Liver (tissue), 9 donors: ENCODE data around the gene CARD8. TPM values are rescaled to one million over a fixed set of nuclear protein-coding genes. Genes with fewer than 3 reads are reported as not detected.

Experiments used
- DNase-seq: peaks from one replicate; pipeline ENCODE4 v3.0.0-alpha.2; 2017; ENCODE audit warnings: low spot score
- H3K27ac ChIP-seq, 2 donors: one replicate each; pipeline ENCODE4 v1.7.0; 2013; ENCODE audit warnings: inconsistent platforms in 2 of 2, low read length in 2 of 2, control low read depth in 1 of 2, low read depth in 1 of 2, mild to moderate bottlenecking in 1 of 2
- H3K27me3 ChIP-seq, 4 donors: one replicate each; pipeline versions ENCODE4 v1.6.1 to v1.7.0; 2013; ENCODE audit warnings: low read length in 3 of 4, inconsistent platforms in 1 of 4, mild to moderate bottlenecking in 1 of 4, moderate library complexity in 1 of 4; ENCODE audit not compliant: control insufficient read depth in 4 of 4, insufficient read depth in 4 of 4
- H3K36me3 ChIP-seq, 4 donors: one replicate each; pipeline versions ENCODE4 v1.6.1 to v1.7.0; 2013; ENCODE audit warnings: low read length in 3 of 4, mild to moderate bottlenecking in 3 of 4, low read depth in 1 of 4, moderate library complexity in 1 of 4; ENCODE audit not compliant: control insufficient read depth in 4 of 4, insufficient read depth in 3 of 4
- H3K4me1 ChIP-seq, 4 donors: one replicate each; pipeline versions ENCODE4 v1.6.1 to v1.7.0; 2013; ENCODE audit warnings: low read length in 3 of 4, mild to moderate bottlenecking in 3 of 4, moderate library complexity in 1 of 4; ENCODE audit not compliant: control insufficient read depth in 4 of 4, insufficient read depth in 4 of 4
- H3K4me3 ChIP-seq, 3 donors: one replicate each; pipeline versions ENCODE4 v1.6.1 to v1.7.0; 2013; ENCODE audit warnings: low read length in 3 of 3, control low read depth in 1 of 3, low read depth in 1 of 3, mild to moderate bottlenecking in 1 of 3
- H3K9ac ChIP-seq, 2 donors: one replicate each; pipeline ENCODE4 v1.7.0; 2013; ENCODE audit warnings: low read length in 2 of 2, mild to moderate bottlenecking in 2 of 2, moderate library complexity in 2 of 2, control low read depth in 1 of 2, low read depth in 1 of 2
- H3K9me3 ChIP-seq, 4 donors: one replicate each; pipeline versions ENCODE4 v1.6.1 to v1.7.0; 2013; ENCODE audit warnings: low read length in 3 of 4; ENCODE audit not compliant: control insufficient read depth in 4 of 4
- ATF3 ChIP-seq: IDR thresholded peaks from 2 replicates; pipeline ENCODE4 v1.6.1; 2016; ENCODE audit warnings: antibody characterized with exemption
- EGR1 ChIP-seq, 2 donors: IDR thresholded peaks; 2 replicates each; pipeline ENCODE4 v1.6.1; 2016 to 2018; ENCODE audit warnings: antibody characterized with exemption in 2 of 2, low read depth in 2 of 2
- FOXA2 ChIP-seq: IDR thresholded peaks from 2 replicates; pipeline ENCODE4 v1.6.1; 2016; ENCODE audit warnings: antibody characterized with exemption
- GABPA ChIP-seq, 2 donors: IDR thresholded peaks in 1 of 2; conservative IDR thresholded peaks in 1 of 2; 2 replicates each; pipeline ENCODE4 v1.6.1; 2016; ENCODE audit warnings: antibody characterized with exemption in 2 of 2, mild to moderate bottlenecking in 1 of 2, moderate library complexity in 1 of 2
- HNF4A ChIP-seq, 2 donors: conservative IDR thresholded peaks; 2 replicates each; pipeline ENCODE4 v1.6.1; 2016; ENCODE audit warnings: antibody characterized with exemption in 2 of 2, mild to moderate bottlenecking in 2 of 2
- HNF4G ChIP-seq: IDR thresholded peaks from 2 replicates; pipeline ENCODE4 v1.6.1; 2016; ENCODE audit warnings: antibody characterized with exemption
- JUND ChIP-seq, 2 donors: IDR thresholded peaks; 2 replicates each; pipeline ENCODE4 v1.6.1; 2016; ENCODE audit warnings: antibody characterized with exemption in 2 of 2
- MAX ChIP-seq: IDR thresholded peaks from 2 replicates; pipeline ENCODE4 v1.6.1; 2016; ENCODE audit warnings: antibody characterized with exemption
- NR2F2 ChIP-seq: IDR thresholded peaks from 2 replicates; pipeline ENCODE4 v1.6.1; 2016; ENCODE audit warnings: antibody characterized with exemption
- RAD21 ChIP-seq, 2 donors: IDR thresholded peaks; 2 replicates each; pipeline ENCODE4 v1.6.1; 2016; ENCODE audit warnings: antibody characterized with exemption in 2 of 2, mild to moderate bottlenecking in 2 of 2
- REST ChIP-seq: IDR thresholded peaks from 2 replicates; pipeline ENCODE4 v1.6.1; 2016; ENCODE audit warnings: antibody characterized with exemption, mild to moderate bottlenecking
- RXRA ChIP-seq, 2 donors: IDR thresholded peaks; 2 replicates each; pipeline ENCODE4 v1.6.1; 2017 to 2018; ENCODE audit warnings: antibody characterized with exemption in 2 of 2, mild to moderate bottlenecking in 1 of 2
- SP1 ChIP-seq: IDR thresholded peaks from 2 replicates; pipeline ENCODE4 v1.6.1; 2018; ENCODE audit warnings: antibody characterized with exemption, mild to moderate bottlenecking
- TAF1 ChIP-seq: conservative IDR thresholded peaks from 2 replicates; pipeline ENCODE4 v1.6.1; 2016; ENCODE audit warnings: antibody characterized with exemption, mild to moderate bottlenecking
- YY1 ChIP-seq: IDR thresholded peaks from 2 replicates; pipeline ENCODE4 v1.6.1; 2016; ENCODE audit warnings: antibody characterized with exemption, mild to moderate bottlenecking
- ZBTB33 ChIP-seq: IDR thresholded peaks from 2 replicates; pipeline ENCODE4 v1.6.1; 2016; ENCODE audit warnings: antibody characterized with exemption
- WGBS: extraction: QIAGEN DNeasy Blood & Tissue Kit; methylation state at CpG from one replicate; pipeline ENCODE4 v1.1.7; 2013; 5-methylcytosine and 5-hydroxymethylcytosine counted together
- polyA plus RNA-seq, 2 donors: library from polyadenylated mRNA; stranded (reverse) in 1 of 2; unstranded in 1 of 2; fragments of 200-250 nt in 1 of 2; fragments of >200 nt in 1 of 2; fragmentation: Nextera tagmentation in 1 of 2; extraction: Ambion mirVana in 1 of 2; gene quantifications; one replicate each; pipeline versions ENCODE4 v1.2.1 to v1.2.3, GENCODE V29; 2013 to 2015
- total RNA-seq, 2 donors: library from RNA; depleted of rRNA; stranded (reverse); fragments of >200 nt; gene quantifications; one replicate each; pipeline ENCODE4 v1.2.3, GENCODE V29; 2014
- TF ChIP-seq, protein P1 (sequence below): fragments of 150-350 bp; IDR thresholded peaks from 2 replicates; pipeline ENCODE4 v1.5.1; 2017; ENCODE audit warnings: improper control_type of control experiment, low read depth, low read length; ENCODE audit not compliant: missing input control
- donor health status: healthy.
- donor health status: healthy.
- donor health status: healthy.
- donor health status: healthy.
- donor health status: healthy.

CARD8 gene
- total and polyA plus RNA-seq, 4 donors = 9.4 to 36.3 (median 22.4) TPM

DNA sequence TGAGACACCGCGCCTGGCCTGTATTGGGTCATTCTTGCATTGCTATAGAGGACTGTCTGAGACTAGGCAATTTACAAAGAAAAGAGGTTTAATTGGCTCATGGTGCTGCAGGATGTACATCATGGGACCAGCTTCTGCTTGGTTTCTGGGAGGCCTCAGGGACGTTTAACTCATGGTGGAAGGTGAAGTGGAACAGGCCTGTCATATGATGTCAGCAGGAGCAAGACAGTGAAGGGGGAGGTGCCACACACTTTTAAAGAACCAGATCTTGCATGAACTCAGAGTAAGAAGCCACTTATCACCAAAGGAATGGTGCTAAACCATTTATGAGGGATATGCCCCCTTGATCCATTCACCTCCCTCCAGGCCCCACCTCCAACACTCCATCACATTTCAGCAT is 18.7 kb downstream of the CARD8 start:
- H3K27ac ChIP-seq = no peak overlapping the region
- TF ChIP-seq RXRA (IDR thresholded peaks at IDR 0.05) (no peak), HNF4A (conservative IDR thresholded peaks at IDR 0.05) (no peak), HNF4G (no peak), TAF1 (no peak), ZBTB33 (no peak), GABPA (IDR thresholded peaks at IDR 0.05 in 1 of 2, conservative IDR thresholded peaks at IDR 0.05 in 1 of 2) (no peak), ATF3 (no peak), SP1 (no peak), YY1 (no peak), MAX (no peak), EGR1 (IDR thresholded peaks at IDR 0.05; ENCODE audit: low read depth in 2 of 2) (no peak), REST (no peak), JUND (IDR thresholded peaks at IDR 0.05) (no peak), RAD21 (IDR thresholded peaks at IDR 0.05) (no peak)
- TF ChIP-seq, protein P1, sequence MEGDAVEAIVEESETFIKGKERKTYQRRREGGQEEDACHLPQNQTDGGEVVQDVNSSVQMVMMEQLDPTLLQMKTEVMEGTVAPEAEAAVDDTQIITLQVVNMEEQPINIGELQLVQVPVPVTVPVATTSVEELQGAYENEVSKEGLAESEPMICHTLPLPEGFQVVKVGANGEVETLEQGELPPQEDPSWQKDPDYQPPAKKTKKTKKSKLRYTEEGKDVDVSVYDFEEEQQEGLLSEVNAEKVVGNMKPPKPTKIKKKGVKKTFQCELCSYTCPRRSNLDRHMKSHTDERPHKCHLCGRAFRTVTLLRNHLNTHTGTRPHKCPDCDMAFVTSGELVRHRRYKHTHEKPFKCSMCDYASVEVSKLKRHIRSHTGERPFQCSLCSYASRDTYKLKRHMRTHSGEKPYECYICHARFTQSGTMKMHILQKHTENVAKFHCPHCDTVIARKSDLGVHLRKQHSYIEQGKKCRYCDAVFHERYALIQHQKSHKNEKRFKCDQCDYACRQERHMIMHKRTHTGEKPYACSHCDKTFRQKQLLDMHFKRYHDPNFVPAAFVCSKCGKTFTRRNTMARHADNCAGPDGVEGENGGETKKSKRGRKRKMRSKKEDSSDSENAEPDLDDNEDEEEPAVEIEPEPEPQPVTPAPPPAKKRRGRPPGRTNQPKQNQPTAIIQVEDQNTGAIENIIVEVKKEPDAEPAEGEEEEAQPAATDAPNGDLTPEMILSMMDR = no peak
- 75% methylated on average over 3 of the region's 3 CpGs for WGBS
- no peak overlapping the region for H3K4me3 ChIP-seq
- no peak overlapping the region for H3K9ac ChIP-seq
- peaks cover 3 to 46% (median 30%) of the 10 kb centered on the region in 4 donors for H3K36me3 ChIP-seq
- no peaks in the 10 kb centered on the region for H3K9me3 ChIP-seq
- no peak for DNase-seq
- H3K27me3 ChIP-seq = no peaks in the 10 kb centered on the region
- H3K4me1 ChIP-seq = no peaks in the 10 kb centered on the region

DNA sequence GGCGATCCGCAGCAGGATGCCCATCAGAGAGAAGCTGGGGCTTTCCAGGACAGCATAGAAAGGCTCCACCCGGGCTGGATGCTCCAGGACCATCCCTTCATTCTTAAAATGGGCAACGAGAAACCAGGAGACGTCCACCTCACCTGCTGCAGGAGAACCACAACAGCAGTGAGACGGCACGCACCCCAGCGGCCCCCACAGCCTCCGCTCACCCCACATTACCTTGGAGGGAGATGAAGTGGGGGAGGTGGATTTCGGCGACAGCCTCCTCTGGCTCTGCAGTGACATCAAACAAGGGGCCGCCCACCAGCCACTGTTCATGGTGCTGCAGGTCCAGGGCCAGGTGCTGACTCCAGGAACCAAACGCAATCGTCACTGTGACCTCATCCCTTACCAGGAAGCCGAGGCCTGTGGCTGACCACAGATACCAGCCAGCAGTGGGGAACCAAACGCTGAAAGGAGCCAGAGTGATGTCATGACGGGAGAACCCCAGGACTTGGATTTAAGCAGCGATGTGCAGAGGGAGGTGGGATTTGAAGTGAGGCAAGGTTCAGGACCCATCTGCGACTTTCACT is 25.1 kb downstream of the CARD8 start:
- no peak for DNase-seq
- TF ChIP-seq REST (no peak), NR2F2 (no peak), MAX (no peak), RXRA (IDR thresholded peaks at IDR 0.05) (no peak), FOXA2 (no peak), ZBTB33 (no peak)

More for the DNA sequence above, 25.1 kb downstream of the CARD8 start:
- H3K36me3 ChIP-seq = peaks cover 5 to 52% (median 29%) of the 10 kb centered on the region in 4 donors
- H3K27ac ChIP-seq = no peak overlapping the region
- H3K4me3 ChIP-seq = no peak overlapping the region
- H3K9me3 ChIP-seq = no peaks in the 10 kb centered on the region
- WGBS = 91% methylated on average over 19 of the region's 19 CpGs
- H3K9ac ChIP-seq = no peak overlapping the region
- no peaks in the 10 kb centered on the region for H3K27me3 ChIP-seq
- H3K4me1 ChIP-seq = no peaks in the 10 kb centered on the region
